A549 (cell line): ENCODE data around the gene NID2.

Source experiments
- CEBPB ChIP-seq, 2 experiments: fragments of >200 bp in 1 of 2; sonication (Bioruptor Twin) in 1 of 2; formaldehyde crosslinking in 1 of 2; IDR thresholded peaks; 2 replicates each; pipeline ENCODE4 v1.6.1; 2012 to 2016
- CTCF ChIP-seq: fragments of >200 bp; sonication (Bioruptor Twin); formaldehyde crosslinking; IDR thresholded peaks from 3 replicates; pipeline ENCODE4 v1.5.1; 2016
- ESRRA ChIP-seq: fragments of 150-350 bp; IDR thresholded peaks from 2 replicates; pipeline ENCODE4 v1.6.1; 2014; ENCODE audit warnings: mild to moderate bottlenecking, low read length, borderline replicate concordance
- GATA3 ChIP-seq: IDR thresholded peaks from 2 replicates; pipeline ENCODE4 v1.6.1; 2012; ENCODE audit warnings: borderline replicate concordance
- SMC3 ChIP-seq: fragments of >200 bp; sonication (Bioruptor Twin); formaldehyde crosslinking; IDR thresholded peaks from 3 replicates; pipeline ENCODE4 v1.6.1; 2018; ENCODE audit warnings: inconsistent platforms

GRCh38 chr14:52115286-52115685, 46.4 kb upstream of the NID2 start:
- TF ChIP-seq SMC3, result no peak
- TF ChIP-seq CEBPB (IDR thresholded peaks at IDR 0.05), result no peak
- TF ChIP-seq CTCF, result no peak
- no peak for TF ChIP-seq GATA3
- TF ChIP-seq ESRRA, result no peak
